HepG2 (cell line): Measurements from ENCODE around the gene CAMTA2. TPM values are rescaled to one million over a fixed set of nuclear protein-coding genes. Genes with fewer than 3 reads are reported as not detected.
A peak's percentile ranks its signal among the peaks of the same experiment; 100 is the strongest.

Experiments used
- ESRRA ChIP-seq: sonication (generic); formaldehyde crosslinking; IDR thresholded peaks from 2 replicates; pipeline ENCODE4 v1.5.1; 2020; ENCODE audit warnings: mild to moderate bottlenecking, low read depth, missing genetic modification reagents
- ETS1 ChIP-seq: sonication (generic); formaldehyde crosslinking; IDR thresholded peaks from 2 replicates; pipeline ENCODE4 v1.4.0; 2020; ENCODE audit warnings: missing genetic modification reagents
- FOXA1 ChIP-seq, 2 experiments: fragments of 450-650 bp in 1 of 2; sonication (generic) in 1 of 2; formaldehyde crosslinking in 1 of 2; IDR thresholded peaks; 2 replicates each; pipeline versions ENCODE4 v1.4.0 to v1.6.1; 2016 to 2020; ENCODE audit warnings: missing genetic modification reagents in 1 of 2
- GLMP ChIP-seq: sonication (generic); formaldehyde crosslinking; IDR thresholded peaks from 2 replicates; pipeline ENCODE4 v1.9.0; 2021; ENCODE audit warnings: missing genetic modification reagents, mild to moderate bottlenecking, borderline replicate concordance
- JARID2 ChIP-seq: sonication (generic); formaldehyde crosslinking; IDR thresholded peaks from 2 replicates; pipeline ENCODE4 v1.8.1; 2023; ENCODE audit warnings: missing genetic modification reagents, inconsistent platforms; ENCODE audit not compliant: insufficient replicate concordance
- KIAA2018 ChIP-seq: sonication (generic); formaldehyde crosslinking; IDR thresholded peaks from 2 replicates; pipeline ENCODE4 v1.5.0; 2020; ENCODE audit warnings: mild to moderate bottlenecking, missing genetic modification reagents, borderline replicate concordance
- MAFK ChIP-seq, 2 experiments: IDR thresholded peaks in 1 of 2; conservative IDR thresholded peaks in 1 of 2; 2 replicates each; pipeline ENCODE4 v1.6.1; 2011; ENCODE audit warnings: improper control_type of control experiment in 2 of 2, low read length in 2 of 2
- MLX ChIP-seq: IDR thresholded peaks from 2 replicates; pipeline ENCODE4 v1.6.1; 2016
- PHF8 ChIP-seq: sonication (generic); formaldehyde crosslinking; IDR thresholded peaks from 2 replicates; pipeline ENCODE4 v1.5.0; 2020; ENCODE audit warnings: missing genetic modification reagents
- SNAI1 ChIP-seq: sonication (generic); formaldehyde crosslinking; IDR thresholded peaks from 2 replicates; pipeline ENCODE4 v1.5.0; 2020; ENCODE audit warnings: mild to moderate bottlenecking, missing genetic modification reagents, borderline replicate concordance
- SRY ChIP-seq: sonication (generic); formaldehyde crosslinking; IDR thresholded peaks from 2 replicates; pipeline ENCODE4 v1.8.0; 2022; ENCODE audit warnings: mild to moderate bottlenecking, missing genetic modification reagents
- YEATS2 ChIP-seq: sonication (generic); formaldehyde crosslinking; IDR thresholded peaks from 2 replicates; pipeline ENCODE4 v1.4.0; 2020; ENCODE audit warnings: missing genetic modification reagents, borderline replicate concordance
- ZC3H13 ChIP-seq: sonication (generic); formaldehyde crosslinking; IDR thresholded peaks from 2 replicates; pipeline ENCODE4 v1.8.1; 2023; ENCODE audit warnings: mild to moderate bottlenecking, missing genetic modification reagents, moderate library complexity
- ZGPAT ChIP-seq: IDR thresholded peaks from 2 replicates; pipeline ENCODE4 v1.6.1; 2016; ENCODE audit warnings: mild to moderate bottlenecking
- ZNF460 ChIP-seq: sonication (generic); formaldehyde crosslinking; IDR thresholded peaks from 2 replicates; pipeline ENCODE4 v1.5.1; 2020; ENCODE audit warnings: missing genetic modification reagents, mild to moderate bottlenecking, borderline replicate concordance
- ZNF720 ChIP-seq: sonication (generic); formaldehyde crosslinking; IDR thresholded peaks from 2 replicates; pipeline ENCODE4 v1.4.0; 2020; ENCODE audit warnings: missing genetic modification reagents
- polyA plus RNA-seq, 8 experiments: library from polyadenylated mRNA; depleted of rRNA in 3 of 8; stranded (reverse) in 7 of 8; unstranded in 1 of 8; fragments of >200 nt; fragmentation: Illumina TruSeq in 4 of 8; extraction: Trizol in 4 of 8; gene quantifications; 2 replicates each; pipeline versions ENCODE4 v1.2.1 to v1.2.3, GENCODE V29; 2011 to 2016; ENCODE audit warnings: low read depth in 4 of 8, missing spikeins in 1 of 8, mixed read lengths in 1 of 8; ENCODE audit not compliant: insufficient read depth in 1 of 8
- total RNA-seq, 5 experiments: library from RNA; depleted of rRNA; stranded (reverse); fragments of >200 nt; fragmentation: Illumina TruSeq; extraction: Trizol; gene quantifications; 2 replicates each; pipeline ENCODE4 v1.2.3, GENCODE V29; 2016; ENCODE audit warnings: low read depth in 1 of 5

Gene CAMTA2
- total and polyA plus RNA-seq, 2 of the 13 experiments (the other 11 are each of a cell fraction or from before 2014, with no cell fraction given): 4.1 to 7.1 TPM

GRCh38 chr17:4997302-4998026, 10.0 kb upstream of the CAMTA2 start, which contains the start of the genes INCA1 and KIF1C (continued):
- no peak for TF ChIP-seq KIAA2018 (CRISPR knock-in tag)
- peak; percentile 35; the same call in 1 of the 2 replicates for TF ChIP-seq YEATS2 (CRISPR knock-in tag)
- no peak; the same call in 1 of the 2 replicates for TF ChIP-seq ETS1
- no peak for TF ChIP-seq FOXA1 (IDR thresholded peaks at IDR 0.05)
- TF ChIP-seq FOXA1 (CRISPR knock-in tag; IDR thresholded peaks at IDR 0.05): no peak
- 0 out of 2 replicates have a peak, but pooled peaks have one; percentile 66 for TF ChIP-seq SRY (CRISPR knock-in tag)
- TF ChIP-seq ZC3H13: 0 out of 2 replicates have a peak, but pooled peaks have one; percentile 12
- no peak for TF ChIP-seq MLX (CRISPR knock-in tag)
- TF ChIP-seq GLMP (CRISPR knock-in tag): no peak
- TF ChIP-seq MAFK (conservative IDR thresholded peaks at IDR 0.05 in 1 of 2, IDR thresholded peaks at IDR 0.05 in 1 of 2; ENCODE audit: low read length in 2 of 2): no peak
- no peak; the same call in 1 of the 2 replicates for TF ChIP-seq ESRRA (CRISPR knock-in tag)
- no peak for TF ChIP-seq JARID2 (CRISPR knock-in tag)
- no peak for TF ChIP-seq ZNF460
- 0 out of 2 replicates have a peak, but pooled peaks have one; percentile 81 for TF ChIP-seq SNAI1 (CRISPR knock-in tag)
- TF ChIP-seq ZGPAT: peak; percentile 56
- peak; percentile 77 for TF ChIP-seq PHF8
- no peak for TF ChIP-seq ZNF720 (CRISPR knock-in tag)
